WERI-Rb-1 (cell line): ENCODE data around the gene PTPN6.

ENCODE experiments used
- DNase-seq: peaks from one replicate; pipeline ENCODE4 v3.0.0-alpha.2; 2020
- H3K27ac ChIP-seq: fragments of 250-450 bp; sonication (Bioruptor Pico); 2 replicates; pipeline ENCODE4 v1.5.1; 2020; ENCODE audit warnings: mild to moderate bottlenecking, moderate library complexity
- H3K27me3 ChIP-seq: fragments of 250-450 bp; sonication (Bioruptor Pico); 2 replicates; pipeline ENCODE4 v1.5.1; 2021; ENCODE audit warnings: mild to moderate bottlenecking, low read depth, moderate library complexity; ENCODE audit not compliant: insufficient read depth, severe bottlenecking
- H3K36me3 ChIP-seq: fragments of 250-450 bp; sonication (Bioruptor Pico); 2 replicates; pipeline ENCODE4 v1.5.1; 2020; ENCODE audit warnings: mild to moderate bottlenecking, moderate library complexity
- H3K4me3 ChIP-seq: 2 replicates; pipeline ENCODE4 v1.5.1; 2011; ENCODE audit warnings: low read depth, mild to moderate bottlenecking, control low read depth, low read length
- H3K9me3 ChIP-seq: fragments of 250-450 bp; sonication (Bioruptor Pico); 2 replicates; pipeline ENCODE4 v1.5.1; 2021; ENCODE audit warnings: mild to moderate bottlenecking, moderate library complexity; ENCODE audit not compliant: severe bottlenecking
- CTCF ChIP-seq: IDR thresholded peaks from 2 replicates; pipeline ENCODE4 v1.5.1; 2011; ENCODE audit warnings: low read depth, mild to moderate bottlenecking, control low read depth, inconsistent platforms, low read length

The PTPN6 gene

GRCh38 chr12:6948873-6949594 is 2.1 kb upstream of the PTPN6 start:
- DNase-seq, result no peak
- TF ChIP-seq CTCF, result 0 out of 2 replicates have a peak, but pooled peaks have one; percentile 32
- Histone ChIP-seq H3K4me3 (no peak overlapping the region), H3K36me3 (peaks cover 9% of the 10 kb centered on the region), H3K27me3 (no peaks in the 10 kb centered on the region), H3K9me3 (no peaks in the 10 kb centered on the region), H3K27ac (no peak overlapping the region)

GRCh38 chr12:6950401-6950801 is 755 bp upstream of the PTPN6 start:
- H3K27ac ChIP-seq, result no peak overlapping the region

GRCh38 chr12:6951551-6952120 is 480 bp downstream of the PTPN6 start:
- no peaks in the 10 kb centered on the region; the same call in 1 of the 2 replicates for H3K36me3 ChIP-seq
- no peak overlapping the region for H3K27ac ChIP-seq
- TF ChIP-seq CTCF, result no peak
- H3K9me3 ChIP-seq, result no peaks in the 10 kb centered on the region
- H3K4me3 ChIP-seq, result no peak overlapping the region
- no peaks in the 10 kb centered on the region for H3K27me3 ChIP-seq
- no peak for DNase-seq

More at GRCh38 chr12:6950401-6950801, 755 bp upstream of the PTPN6 start:
- Histone ChIP-seq H3K27me3 (no peaks in the 10 kb centered on the region), H3K4me3 (no peak overlapping the region), H3K9me3 (no peaks in the 10 kb centered on the region), H3K36me3 (peaks cover 5% of the 10 kb centered on the region)
- TF ChIP-seq CTCF, result peak; percentile 43
- no peak for DNase-seq

- H3K27ac ChIP-seq, result no peak overlapping the region
- no peaks in the 10 kb centered on the region for H3K36me3 ChIP-seq
- DNase-seq, result no peak
- no peak overlapping the region for H3K4me3 ChIP-seq
- no peak for TF ChIP-seq CTCF
- H3K9me3 ChIP-seq, result no peaks in the 10 kb centered on the region
- H3K27me3 ChIP-seq, result no peaks in the 10 kb centered on the region
Observed at GRCh38 chr12:6952121-6952862, 1.1 kb downstream of the PTPN6 start.

GRCh38 chr12:6952863-6953441 is 1.8 kb downstream of the PTPN6 start:
- Histone ChIP-seq H3K9me3 (no peaks in the 10 kb centered on the region), H3K36me3 (no peaks in the 10 kb centered on the region), H3K27me3 (no peaks in the 10 kb centered on the region), H3K4me3 (no peak overlapping the region), H3K27ac (no peak overlapping the region)
- no peak for DNase-seq
- TF ChIP-seq CTCF, result no peak
